GM12873 (cell line): Measurements from ENCODE around the gene TMIGD2.

Source experiments
- TF ChIP-seq, protein P1 (sequence below): IDR thresholded peaks from 2 replicates; pipeline ENCODE4 v1.5.1; 2012; ENCODE audit warnings: low read depth, mild to moderate bottlenecking, moderate library complexity, low read length, control low read depth; ENCODE audit not compliant: insufficient read depth; ENCODE audit errors: missing control alignments

TMIGD2 gene

DNA sequence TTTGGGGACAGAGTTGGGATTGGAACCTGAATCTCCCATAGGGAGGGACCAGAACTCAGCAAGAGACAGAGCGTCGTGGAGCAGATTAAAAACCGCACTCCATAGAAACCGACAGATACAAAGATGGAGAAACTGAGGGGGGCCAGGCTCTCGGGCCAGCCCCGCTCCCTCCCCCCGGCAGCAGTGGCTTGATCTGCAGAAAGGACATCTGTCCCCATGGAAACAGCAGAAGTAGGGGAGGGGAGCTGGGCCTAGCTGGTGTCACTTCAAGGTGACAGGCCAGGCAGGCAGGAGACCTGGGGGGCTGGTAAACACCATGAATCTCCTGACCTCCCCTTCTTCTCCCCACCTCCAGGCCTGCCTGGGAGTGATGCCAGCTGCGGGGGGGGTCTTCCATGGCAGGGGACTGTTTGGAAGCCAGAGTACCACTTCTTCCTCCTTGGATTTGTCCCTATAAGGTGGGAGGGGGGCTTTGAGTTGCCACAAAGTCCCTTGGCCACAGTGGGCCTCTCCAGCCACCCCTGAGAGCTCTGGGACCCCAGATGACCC, 10.9 kb downstream of the TMIGD2 start:
- TF ChIP-seq, protein P1, sequence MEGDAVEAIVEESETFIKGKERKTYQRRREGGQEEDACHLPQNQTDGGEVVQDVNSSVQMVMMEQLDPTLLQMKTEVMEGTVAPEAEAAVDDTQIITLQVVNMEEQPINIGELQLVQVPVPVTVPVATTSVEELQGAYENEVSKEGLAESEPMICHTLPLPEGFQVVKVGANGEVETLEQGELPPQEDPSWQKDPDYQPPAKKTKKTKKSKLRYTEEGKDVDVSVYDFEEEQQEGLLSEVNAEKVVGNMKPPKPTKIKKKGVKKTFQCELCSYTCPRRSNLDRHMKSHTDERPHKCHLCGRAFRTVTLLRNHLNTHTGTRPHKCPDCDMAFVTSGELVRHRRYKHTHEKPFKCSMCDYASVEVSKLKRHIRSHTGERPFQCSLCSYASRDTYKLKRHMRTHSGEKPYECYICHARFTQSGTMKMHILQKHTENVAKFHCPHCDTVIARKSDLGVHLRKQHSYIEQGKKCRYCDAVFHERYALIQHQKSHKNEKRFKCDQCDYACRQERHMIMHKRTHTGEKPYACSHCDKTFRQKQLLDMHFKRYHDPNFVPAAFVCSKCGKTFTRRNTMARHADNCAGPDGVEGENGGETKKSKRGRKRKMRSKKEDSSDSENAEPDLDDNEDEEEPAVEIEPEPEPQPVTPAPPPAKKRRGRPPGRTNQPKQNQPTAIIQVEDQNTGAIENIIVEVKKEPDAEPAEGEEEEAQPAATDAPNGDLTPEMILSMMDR: no peak

DNA sequence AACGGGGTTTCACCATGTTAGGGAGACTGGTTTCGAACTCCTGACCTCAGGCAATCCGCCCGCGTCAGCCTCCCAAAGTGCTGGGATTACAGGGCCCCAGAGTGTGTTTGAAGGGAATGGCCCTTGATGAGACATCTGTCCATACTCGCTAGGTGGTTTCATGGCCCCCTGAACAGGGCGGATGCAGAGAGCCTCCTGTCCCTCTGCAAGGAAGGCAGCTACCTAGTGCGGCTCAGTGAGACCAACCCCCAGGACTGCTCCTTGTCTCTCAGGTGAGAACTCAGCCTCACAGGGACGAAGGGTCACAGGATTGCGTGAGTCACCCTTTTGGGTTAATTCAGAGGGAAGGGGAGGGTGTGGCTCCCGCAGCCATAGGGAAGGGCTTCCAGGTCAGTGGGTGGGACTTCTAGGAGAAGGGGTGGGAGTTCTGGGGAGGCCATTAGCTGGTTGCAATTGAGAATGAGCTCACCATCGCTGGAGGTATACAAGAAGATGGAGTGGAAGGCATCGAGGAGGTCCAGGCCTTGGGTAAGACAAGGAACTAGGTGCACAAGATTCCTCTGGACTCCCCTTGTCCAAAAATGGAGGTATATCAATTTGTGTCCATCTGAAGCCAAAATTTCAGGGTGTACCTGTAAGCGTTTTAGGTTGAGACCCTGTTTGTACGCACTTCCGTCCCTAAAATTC, 14.0 kb downstream of the TMIGD2 start:
- TF ChIP-seq, protein P1: no peak

DNA sequence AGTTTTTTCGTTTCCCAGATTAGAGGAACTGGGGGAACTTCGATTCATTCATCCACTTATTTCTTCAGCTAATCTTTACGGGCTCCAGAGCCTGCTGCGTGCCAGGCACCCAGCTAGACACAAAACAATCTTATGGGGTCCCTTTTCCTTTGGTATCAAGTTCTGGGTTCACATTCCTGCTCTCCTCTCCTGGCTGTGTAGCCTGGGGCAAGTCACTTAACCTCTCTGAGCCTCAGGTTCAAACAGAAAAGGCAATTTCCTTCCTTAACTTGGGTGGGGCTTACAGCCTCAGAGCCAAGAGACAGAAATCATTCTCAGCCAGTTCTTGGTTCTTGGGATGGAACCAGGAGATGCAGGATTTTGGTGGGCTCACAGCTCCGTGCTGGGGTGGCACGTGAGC, 17.2 kb downstream of the TMIGD2 start:
- TF ChIP-seq, protein P1: no peak

GRCh38 chr19:4284176-4284958, 17.8 kb downstream of the TMIGD2 start:
- TF ChIP-seq, protein P1: no peak

GRCh38 chr19:4279530-4280422, 22.4 kb downstream of the TMIGD2 start:
- TF ChIP-seq, protein P1: no peak

- TF ChIP-seq, protein P1: no peak
These were observed 23.0 kb downstream of the TMIGD2 start for GRCh38 chr19:4279267-4279529.
